Activated CD8-positive, alpha-beta T cell treated with anti-CD3 and anti-CD28 coated beads for 36 hours (primary cell): ENCODE measurements around the gene ERVW-1. TPM values are rescaled to one million over a fixed set of nuclear protein-coding genes. Genes with fewer than 3 reads are reported as not detected.
A peak's percentile ranks its signal among the peaks of the same experiment; 100 is the strongest.
"Not testable (repeated sequence)": the region's sequence is repeated elsewhere in the genome, so short reads cannot be mapped to it uniquely, and the experiment has no call there.

Experiments used
- ATAC-seq: fragments of 200-7000 bp; cut with Tn5 transposase; one replicate; pipeline ENCODE4 v1.10.0; 2021; ENCODE audit warnings: mild to moderate bottlenecking, moderate library complexity
- CTCF ChIA-PET: fragments of 350-600 bp; sonication (Branson Sonifier 250); formaldehyde crosslinking; loops from one replicate; lab custom pipeline; 2021; ENCODE audit warnings: antibody characterized with exemption; lab: Charles Lee
- POLR2A ChIA-PET: fragments of 350-600 bp; sonication (Branson Sonifier 250); formaldehyde crosslinking; loops from one replicate; lab custom pipeline; 2021; ENCODE audit warnings: antibody characterized with exemption; lab: Charles Lee
- DNase-seq: peaks from one replicate; pipeline ENCODE4 v3.0.0-alpha.2; 2020
- H3K27ac Mint-ChIP-seq: one replicate; pipeline ENCODE4 v1.8.0; 2021; ENCODE audit warnings: mild to moderate bottlenecking, mixed read lengths
- H3K27me3 Mint-ChIP-seq: one replicate; pipeline ENCODE4 v1.8.0; 2021; ENCODE audit warnings: mixed read lengths
- H3K36me3 Mint-ChIP-seq: one replicate; pipeline ENCODE4 v1.8.0; 2021; ENCODE audit warnings: low read depth, mixed read lengths
- H3K4me1 Mint-ChIP-seq: one replicate; pipeline ENCODE4 v1.8.0; 2021; ENCODE audit warnings: low read depth, mixed read lengths
- H3K4me3 Mint-ChIP-seq: one replicate; pipeline ENCODE4 v1.8.0; 2021; ENCODE audit warnings: mild to moderate bottlenecking, moderate library complexity, mixed read lengths
- H3K9me3 Mint-ChIP-seq: one replicate; pipeline ENCODE4 v1.8.0; 2021; ENCODE audit warnings: mixed read lengths
- intact Hi-C: fragments of 100-400 bp; cut with micrococcal nuclease; formaldehyde crosslinking; loops from one replicate; pipeline ENCODE4 v1.10.0; 2022
- total RNA-seq, 2 experiments: library from RNA; stranded (reverse); gene quantifications; one replicate each; pipeline ENCODE4 v1.2.3, GENCODE V29; 2021
- TF ChIP-seq, protein P1 (sequence below): fragments of 200-600 bp; IDR thresholded peaks from one replicate; pipeline ENCODE4 v1.8.0; 2022; ENCODE audit warnings: antibody characterized with exemption, mild to moderate bottlenecking

Gene ERVW-1
- total RNA-seq, 2 experiments from 2014 or later, result not detected

DNA sequence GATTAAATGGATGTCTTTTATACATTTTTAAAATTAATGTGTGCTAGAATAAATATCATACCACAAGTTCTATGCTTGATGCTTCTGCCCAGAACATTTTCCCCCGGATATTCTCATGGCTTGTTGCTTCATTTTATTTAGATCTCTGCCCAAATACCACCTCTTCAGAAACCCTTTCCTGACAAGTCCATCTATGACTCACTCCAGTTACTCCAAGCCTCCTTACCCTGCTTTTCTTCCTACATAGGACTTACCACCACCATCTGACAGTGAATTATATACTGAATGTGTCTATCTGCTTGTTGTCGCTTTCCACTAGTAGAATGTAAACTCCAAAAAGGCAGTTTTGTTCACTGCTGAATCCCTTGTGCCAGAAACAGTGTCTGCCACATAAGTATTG, 19.1 kb upstream of the ERVW-1 start:
- no peak for ATAC-seq
- DNase-seq, result no peak
- Mint-ChIP-seq H3K9me3 (no peaks in the 10 kb centered on the region), H3K4me3 (no peak overlapping the region), H3K36me3 (peaks cover 19% of the 10 kb centered on the region), H3K27ac (no peak overlapping the region), H3K27me3 (no peaks in the 10 kb centered on the region), H3K4me1 (no peaks in the 10 kb centered on the region)
- ChIA-PET POLR2A (no interaction called here), CTCF (no interaction called here)
- TF ChIP-seq, protein P1, sequence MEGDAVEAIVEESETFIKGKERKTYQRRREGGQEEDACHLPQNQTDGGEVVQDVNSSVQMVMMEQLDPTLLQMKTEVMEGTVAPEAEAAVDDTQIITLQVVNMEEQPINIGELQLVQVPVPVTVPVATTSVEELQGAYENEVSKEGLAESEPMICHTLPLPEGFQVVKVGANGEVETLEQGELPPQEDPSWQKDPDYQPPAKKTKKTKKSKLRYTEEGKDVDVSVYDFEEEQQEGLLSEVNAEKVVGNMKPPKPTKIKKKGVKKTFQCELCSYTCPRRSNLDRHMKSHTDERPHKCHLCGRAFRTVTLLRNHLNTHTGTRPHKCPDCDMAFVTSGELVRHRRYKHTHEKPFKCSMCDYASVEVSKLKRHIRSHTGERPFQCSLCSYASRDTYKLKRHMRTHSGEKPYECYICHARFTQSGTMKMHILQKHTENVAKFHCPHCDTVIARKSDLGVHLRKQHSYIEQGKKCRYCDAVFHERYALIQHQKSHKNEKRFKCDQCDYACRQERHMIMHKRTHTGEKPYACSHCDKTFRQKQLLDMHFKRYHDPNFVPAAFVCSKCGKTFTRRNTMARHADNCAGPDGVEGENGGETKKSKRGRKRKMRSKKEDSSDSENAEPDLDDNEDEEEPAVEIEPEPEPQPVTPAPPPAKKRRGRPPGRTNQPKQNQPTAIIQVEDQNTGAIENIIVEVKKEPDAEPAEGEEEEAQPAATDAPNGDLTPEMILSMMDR, result no peak
- intact Hi-C loops, result no loop called here

GRCh38 chr7:92489634-92490033, 11.9 kb upstream of the ERVW-1 start:
- TF ChIP-seq, protein P1, result no peak
- H3K27ac Mint-ChIP-seq, result no peak overlapping the region
- no peaks in the 10 kb centered on the region for H3K4me1 Mint-ChIP-seq
- ATAC-seq, result no peak
- CTCF ChIA-PET, result interaction anchor here (0.8 to 1.4 kb wide), 2 partner anchors 28 to 41 kb away, joined by 4 read pairs; no protein-coding TSS in a partner anchor
- intact Hi-C loops, result no loop called here
- no peak for DNase-seq
- H3K9me3 Mint-ChIP-seq, result no peaks in the 10 kb centered on the region
- POLR2A ChIA-PET, result no interaction called here
- peaks cover 13% of the 10 kb centered on the region for H3K36me3 Mint-ChIP-seq
- H3K27me3 Mint-ChIP-seq, result no peaks in the 10 kb centered on the region
- no peak overlapping the region for H3K4me3 Mint-ChIP-seq

DNA sequence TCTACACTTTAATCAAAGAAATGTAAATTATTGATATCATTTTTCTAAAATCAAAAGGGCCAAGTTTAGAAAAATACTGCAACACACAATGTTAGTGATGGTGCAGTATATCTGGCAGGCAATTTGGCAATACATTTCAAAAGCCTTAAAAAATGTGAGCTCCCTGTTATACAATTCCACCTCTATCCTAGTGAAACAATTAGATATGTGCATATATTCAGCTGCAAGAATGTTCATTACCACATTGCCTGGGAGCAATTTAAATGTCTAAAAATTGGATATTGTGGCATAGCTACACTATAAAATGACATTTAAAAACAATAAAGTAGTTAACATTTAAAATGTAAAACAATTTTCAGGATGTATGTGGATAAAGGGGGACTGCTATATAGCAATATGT, 10.1 kb upstream of the ERVW-1 start:
- H3K27ac Mint-ChIP-seq, result no peak overlapping the region
- ChIA-PET CTCF (no interaction called here), POLR2A (no interaction called here)
- ATAC-seq (no peak), DNase-seq (no peak)
- TF ChIP-seq, protein P1, result no peak
- H3K27me3 Mint-ChIP-seq, result no peaks in the 10 kb centered on the region
- no peak overlapping the region for H3K4me3 Mint-ChIP-seq
- H3K36me3 Mint-ChIP-seq, result peaks cover 7% of the 10 kb centered on the region
- no peaks in the 10 kb centered on the region for H3K9me3 Mint-ChIP-seq
- intact Hi-C loops, result no loop called here
- H3K4me1 Mint-ChIP-seq, result no peaks in the 10 kb centered on the region

GRCh38 chr7:92485974-92486373, 8.2 kb upstream of the ERVW-1 start:
- CTCF ChIA-PET, result interaction anchor here (1.4 kb wide), 1 partner anchor 9 kb away, joined by 3 read pairs; no protein-coding TSS in a partner anchor
- H3K4me1 Mint-ChIP-seq, result no peaks in the 10 kb centered on the region
- peaks cover 4% of the 10 kb centered on the region for H3K36me3 Mint-ChIP-seq

DNA sequence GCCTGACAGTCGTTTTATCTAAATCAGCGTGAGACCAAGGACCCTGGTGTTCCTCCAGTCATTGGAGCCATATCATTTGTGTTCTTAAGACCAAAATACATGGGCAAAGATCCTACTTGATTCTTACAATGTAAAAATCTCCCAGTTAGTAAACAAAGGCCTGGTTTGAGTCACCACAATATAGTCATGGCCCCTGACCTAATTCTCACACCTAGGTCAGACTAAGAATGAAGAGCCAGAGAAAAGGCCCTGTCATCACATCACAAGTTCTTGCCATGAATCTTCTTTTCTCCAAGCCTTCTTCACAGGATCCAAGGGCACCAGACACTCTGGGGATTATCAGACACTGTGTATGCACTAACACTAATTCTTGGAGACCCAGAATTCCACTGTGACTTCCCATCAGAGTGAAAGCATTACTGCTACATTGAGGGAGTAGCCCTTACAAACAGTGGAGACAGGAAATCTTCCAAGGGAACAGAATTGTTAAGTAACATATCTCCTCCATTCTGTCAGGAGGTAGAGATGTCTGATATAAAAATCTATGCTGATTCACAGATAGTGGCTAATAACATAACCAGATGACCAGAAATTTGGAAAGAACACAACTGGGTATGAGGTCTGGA, 7.6 kb upstream of the ERVW-1 start:
- no peak overlapping the region for H3K27ac Mint-ChIP-seq
- TF ChIP-seq, protein P1, result no peak
- H3K36me3 Mint-ChIP-seq, result peaks cover 4% of the 10 kb centered on the region
- CTCF ChIA-PET, result interaction anchor here (1.4 kb wide), 1 partner anchor 8 kb away, joined by 3 read pairs; no protein-coding TSS in a partner anchor
- no peaks in the 10 kb centered on the region for H3K27me3 Mint-ChIP-seq
- no peaks in the 10 kb centered on the region for H3K9me3 Mint-ChIP-seq
- ATAC-seq (peak; percentile 42), DNase-seq (no peak)
- POLR2A ChIA-PET, result no interaction called here
- H3K4me3 Mint-ChIP-seq, result no peak overlapping the region
- no peaks in the 10 kb centered on the region for H3K4me1 Mint-ChIP-seq
- intact Hi-C loops, result no loop called here

More at GRCh38 chr7:92485974-92486373, 8.2 kb upstream of the ERVW-1 start:
- Mint-ChIP-seq H3K4me3 (no peak overlapping the region), H3K27me3 (no peaks in the 10 kb centered on the region), H3K9me3 (no peaks in the 10 kb centered on the region), H3K27ac (no peak overlapping the region)
- ATAC-seq (no peak), DNase-seq (no peak)
- TF ChIP-seq, protein P1, result no peak
- POLR2A ChIA-PET, result no interaction called here
- intact Hi-C loops, result no loop called here

- H3K27me3 Mint-ChIP-seq, H3K9me3 Mint-ChIP-seq: not testable (repeated sequence)
Measured at GRCh38 chr7:92484226-92484625, 6.5 kb upstream of the ERVW-1 start.

DNA sequence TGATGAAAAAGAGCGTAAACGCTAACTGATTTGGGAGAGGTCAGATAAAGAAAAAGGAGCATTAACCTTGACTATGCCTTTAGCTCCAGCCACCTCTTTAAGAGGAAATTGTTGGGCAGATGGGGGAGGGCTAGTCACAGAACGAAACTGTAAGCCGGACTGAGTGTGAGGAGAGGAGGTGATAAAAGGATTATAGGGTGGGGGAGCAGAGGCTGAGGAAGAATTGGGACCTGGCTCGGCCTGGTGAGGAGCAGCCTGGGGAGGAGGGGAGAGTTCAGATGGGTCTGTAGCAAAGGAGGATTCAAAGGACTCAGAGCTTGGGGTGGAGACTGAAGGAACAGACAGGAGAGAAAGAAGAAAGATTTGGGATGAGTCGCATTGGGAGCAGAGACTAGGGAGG, 5.9 kb upstream of the ERVW-1 start:
- H3K36me3 Mint-ChIP-seq, ATAC-seq, H3K4me1 Mint-ChIP-seq, POLR2A ChIA-PET, intact Hi-C loops, H3K27me3 Mint-ChIP-seq, H3K27ac Mint-ChIP-seq, DNase-seq, H3K9me3 Mint-ChIP-seq, H3K4me3 Mint-ChIP-seq: not testable (repeated sequence)
- CTCF ChIA-PET, result interaction anchor here (0.8 kb wide), 1 partner anchor 22 kb away, joined by 3 read pairs; no protein-coding TSS in a partner anchor

More at GRCh38 chr7:92484226-92484625, 6.5 kb upstream of the ERVW-1 start:
- H3K4me1 Mint-ChIP-seq, H3K4me3 Mint-ChIP-seq, ATAC-seq, CTCF ChIA-PET, DNase-seq, POLR2A ChIA-PET, H3K36me3 Mint-ChIP-seq, H3K27ac Mint-ChIP-seq, intact Hi-C loops: not testable (repeated sequence)
